HUDEP-2 (cell line): Measurements from ENCODE around the gene CBLIF.
"Not testable (repeated sequence)": the region's sequence is repeated elsewhere in the genome, so short reads cannot be mapped to it uniquely, and the experiment has no call there.

ENCODE experiments used
- DNase-seq, 76 experiments: peaks; one replicate each; lab custom pipeline; 2025; ENCODE audit not compliant: unreplicated experiment in 76 of 76; lab: John Stamatoyannopoulos, UW

The CBLIF gene

DNA sequence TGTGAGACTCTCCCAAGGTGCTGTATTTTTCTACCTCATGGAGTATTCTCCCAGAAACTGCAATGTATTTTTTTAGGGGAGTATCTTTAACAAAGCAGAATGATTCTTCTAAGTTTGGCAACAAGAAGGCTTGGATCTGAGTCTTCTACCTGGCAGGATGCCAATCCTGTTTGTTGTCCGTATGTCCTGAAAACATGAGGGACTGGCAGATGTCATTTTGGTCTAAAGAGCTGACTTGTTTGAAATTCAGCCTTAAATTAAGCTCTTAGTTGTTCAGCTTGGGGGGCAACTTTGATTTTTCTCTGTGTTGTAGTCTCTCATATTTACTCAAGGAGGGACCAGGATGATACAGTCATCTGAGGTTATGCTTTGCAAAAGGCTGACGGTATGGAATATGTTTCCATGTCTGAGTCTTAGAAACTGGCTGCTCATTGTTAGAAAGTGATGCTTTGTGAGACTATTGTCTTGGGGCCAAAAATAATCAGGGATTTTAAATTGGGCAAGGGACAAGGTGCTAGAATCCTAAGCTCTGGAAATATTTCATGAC is 44.1 kb downstream of the CBLIF start:
- DNase-seq = no peak

DNA sequence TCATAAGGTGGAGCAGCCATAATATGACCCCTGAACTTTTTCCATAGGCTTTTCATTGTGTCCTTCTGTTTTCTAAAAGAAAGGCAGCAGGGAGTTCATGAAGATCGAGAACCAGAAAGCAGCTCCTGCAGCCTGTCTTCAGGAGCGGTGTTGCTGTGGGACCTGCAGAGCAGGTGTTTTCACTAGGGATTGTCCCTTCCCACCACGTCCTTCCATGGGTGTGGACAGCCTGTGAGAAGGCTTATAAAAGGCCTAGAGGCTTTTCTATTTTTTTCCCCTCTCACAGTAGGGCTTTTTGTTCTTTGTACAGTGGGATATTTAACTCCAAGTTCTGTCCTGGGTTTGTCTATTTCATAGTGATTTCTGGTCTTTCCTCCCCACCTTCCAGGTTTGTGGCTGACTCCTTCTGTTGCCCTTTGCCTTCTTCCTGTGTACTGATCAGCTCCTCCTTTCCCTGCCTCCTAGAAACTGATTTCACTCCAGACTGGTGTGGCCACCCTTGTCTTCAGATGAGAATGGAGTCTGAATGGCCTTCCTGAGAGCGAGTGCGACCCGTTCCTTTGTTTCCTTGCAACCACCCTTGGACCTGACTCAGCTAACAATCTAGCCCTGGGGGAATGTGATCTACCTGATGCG is 44.8 kb downstream of the CBLIF start:
- no peak for DNase-seq

DNA sequence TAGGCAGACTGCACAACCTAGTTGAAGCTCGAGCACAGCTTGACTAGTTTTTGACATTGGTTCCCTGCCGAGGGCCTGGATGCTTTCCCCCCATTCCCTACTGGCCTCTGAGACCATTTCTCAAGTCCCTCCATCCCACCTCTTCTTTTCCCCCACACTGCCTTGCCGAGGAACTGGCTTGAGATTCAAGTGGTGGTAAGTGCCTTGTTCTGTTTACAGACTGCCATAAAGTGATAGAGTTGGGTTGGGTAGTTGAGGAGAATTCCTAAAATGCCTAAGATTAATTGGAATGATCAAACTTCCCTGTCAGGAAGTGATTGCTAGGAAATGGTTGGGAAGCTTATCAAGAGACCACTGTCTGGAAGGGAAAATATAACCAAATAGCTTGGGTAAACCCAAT is 50.9 kb downstream of the CBLIF start:
- no peak for DNase-seq

DNA sequence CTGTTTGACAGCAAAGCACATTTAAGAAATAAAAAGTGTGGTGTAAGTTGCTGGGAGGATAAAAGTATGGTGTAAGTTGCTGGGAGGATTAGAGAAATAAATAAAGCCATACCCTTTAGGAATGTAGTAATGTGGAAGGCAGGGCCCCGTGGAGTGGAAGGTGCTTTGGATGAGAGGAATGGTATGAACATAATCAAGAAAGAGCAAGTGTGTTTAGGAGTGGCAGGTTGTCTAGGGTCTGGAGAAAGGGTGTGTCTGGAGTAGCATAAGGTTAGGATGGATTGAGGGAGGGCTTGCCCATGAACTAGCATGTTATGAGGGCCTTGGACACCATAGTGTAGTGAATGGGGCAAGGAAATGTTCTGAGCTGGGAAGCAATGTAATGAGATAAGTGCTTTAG is 52.8 kb downstream of the CBLIF start:
- DNase-seq = no peak

DNA sequence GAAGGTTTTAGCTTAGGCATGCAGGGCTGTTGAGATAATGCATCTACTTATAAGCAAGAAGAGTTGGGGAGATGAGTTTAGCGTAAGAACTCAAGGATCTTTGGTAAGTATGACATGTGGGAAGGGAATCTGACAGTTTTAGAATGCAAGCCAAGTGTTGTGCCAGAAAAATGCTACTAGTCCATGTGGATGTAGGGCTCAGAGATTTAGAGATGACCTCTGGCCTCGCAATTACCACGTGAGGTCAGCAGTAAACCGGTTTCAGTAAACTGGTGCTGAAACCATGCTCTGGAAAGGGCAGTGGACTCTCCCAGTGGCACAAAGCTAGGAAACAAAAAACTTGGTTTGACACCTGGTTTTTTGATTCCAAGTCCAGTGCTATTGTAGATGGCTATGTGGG is 53.7 kb downstream of the CBLIF start:
- DNase-seq = no peak

DNA sequence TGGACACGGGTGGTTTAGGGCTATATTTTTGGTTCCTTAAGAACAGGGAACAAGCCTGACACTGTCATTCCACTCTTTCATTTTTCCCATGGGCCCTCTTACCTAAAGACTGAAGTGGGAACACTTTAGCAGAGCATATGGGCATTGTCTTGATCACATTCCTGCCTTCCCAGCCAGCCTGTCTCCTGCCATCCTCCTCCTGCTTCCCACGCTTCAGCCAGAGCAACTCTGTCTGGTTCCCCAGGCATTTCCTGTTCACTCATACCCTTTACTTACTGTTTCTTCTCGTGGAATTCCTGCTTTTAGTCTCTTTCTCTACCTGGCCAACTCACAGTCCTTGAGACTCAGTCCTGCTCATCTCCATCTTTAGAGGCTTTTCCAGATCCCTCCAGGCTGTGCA is 57.5 kb downstream of the CBLIF start:
- no peak for DNase-seq

DNA sequence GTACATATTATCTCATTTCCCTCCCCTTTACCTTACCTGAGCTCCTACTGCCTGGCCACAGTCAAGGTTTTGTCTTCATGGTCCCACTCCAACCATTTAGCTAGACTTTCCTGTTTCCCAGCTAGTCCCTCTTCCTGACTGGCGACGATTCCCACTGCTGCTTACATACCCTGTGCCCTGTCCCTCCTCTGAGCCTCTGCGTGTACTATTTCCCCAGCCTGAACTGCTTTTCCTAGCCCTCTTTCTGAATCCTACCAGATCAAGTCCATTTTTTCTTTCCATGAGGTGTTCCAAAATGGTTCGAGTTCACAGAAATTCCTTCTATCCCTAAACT is 58.1 kb downstream of the CBLIF start:
- no peak for DNase-seq

DNA sequence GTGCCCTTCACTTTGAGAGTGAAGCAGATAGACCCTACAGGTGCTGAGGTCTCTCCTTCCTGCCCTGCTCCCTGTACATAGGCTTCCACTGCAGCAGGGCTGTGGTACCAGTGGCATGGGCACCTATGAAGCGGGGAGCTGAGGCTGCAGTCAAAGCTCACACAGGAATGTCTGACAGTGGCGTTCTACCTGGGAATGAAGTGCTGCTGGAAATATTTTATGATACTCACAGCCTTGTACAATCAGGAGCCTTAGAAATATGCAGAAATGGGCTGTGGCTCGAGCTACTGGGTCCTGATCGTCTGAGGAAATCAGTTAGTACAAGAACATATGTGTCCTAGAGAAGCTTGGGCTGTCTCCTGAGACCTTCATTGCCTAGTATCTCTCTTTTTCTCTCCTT is 59.5 kb downstream of the CBLIF start:
- DNase-seq = no peak

DNA sequence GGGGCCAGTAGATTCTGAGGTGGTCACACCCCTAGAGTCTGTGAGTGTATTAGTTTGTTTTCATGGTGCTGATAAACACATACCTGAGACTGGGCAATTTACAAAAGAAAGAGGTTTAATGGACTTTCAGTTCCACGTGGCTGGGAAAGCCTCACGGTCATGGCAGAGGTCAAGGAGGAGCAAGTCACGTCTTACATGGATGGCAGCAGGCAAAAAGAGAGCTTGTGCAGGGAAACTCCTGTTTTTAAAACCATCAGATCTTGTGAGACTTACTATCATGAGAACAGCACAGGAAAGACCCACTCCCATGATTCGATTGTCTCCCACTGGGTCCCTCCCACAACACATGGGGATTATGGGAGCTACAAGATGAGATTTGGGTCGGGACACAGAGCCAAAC is 60.9 kb downstream of the CBLIF start:
- not testable (repeated sequence) for DNase-seq

DNA sequence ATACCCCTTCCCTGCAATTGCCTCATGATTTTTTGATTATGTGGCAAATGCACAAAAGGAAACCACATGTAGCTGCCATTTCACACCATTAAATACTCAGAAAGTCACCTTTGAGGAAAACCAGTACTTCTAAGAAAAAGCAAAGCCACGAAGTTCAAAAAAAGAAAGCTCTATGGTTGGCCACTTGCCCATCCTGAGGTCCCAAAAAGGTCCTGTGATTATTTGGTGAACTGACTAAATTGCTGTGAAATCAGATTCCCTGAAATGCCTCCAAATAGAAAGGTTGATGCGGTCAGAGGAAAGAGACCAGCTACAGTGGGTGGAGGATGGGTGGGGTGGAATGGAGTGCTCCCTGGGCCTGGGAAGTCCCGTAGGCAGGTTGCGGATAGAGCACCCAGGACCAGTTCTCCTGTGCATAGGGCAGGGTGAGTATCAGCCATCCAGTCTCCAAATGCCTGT is 61.6 kb downstream of the CBLIF start:
- no peak for DNase-seq

DNA sequence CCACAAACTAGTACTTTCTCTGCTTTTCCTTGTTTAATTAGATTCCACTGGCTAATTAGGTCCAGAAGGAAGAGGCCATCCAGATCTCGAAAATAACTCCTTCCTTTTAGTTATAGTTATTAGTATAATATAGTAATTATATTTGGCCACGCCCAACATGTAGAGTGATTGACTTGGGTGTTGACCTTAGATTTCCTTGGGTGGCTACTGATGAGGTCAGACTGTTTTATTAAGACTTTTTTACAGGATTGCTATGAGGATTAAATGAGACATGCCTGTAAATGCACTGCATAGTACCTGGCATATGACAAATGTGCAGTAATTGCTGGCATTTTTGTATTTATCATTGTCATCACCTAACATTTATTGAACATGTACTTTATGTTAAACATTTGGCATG is 63.2 kb downstream of the CBLIF start:
- DNase-seq = no peak

DNA sequence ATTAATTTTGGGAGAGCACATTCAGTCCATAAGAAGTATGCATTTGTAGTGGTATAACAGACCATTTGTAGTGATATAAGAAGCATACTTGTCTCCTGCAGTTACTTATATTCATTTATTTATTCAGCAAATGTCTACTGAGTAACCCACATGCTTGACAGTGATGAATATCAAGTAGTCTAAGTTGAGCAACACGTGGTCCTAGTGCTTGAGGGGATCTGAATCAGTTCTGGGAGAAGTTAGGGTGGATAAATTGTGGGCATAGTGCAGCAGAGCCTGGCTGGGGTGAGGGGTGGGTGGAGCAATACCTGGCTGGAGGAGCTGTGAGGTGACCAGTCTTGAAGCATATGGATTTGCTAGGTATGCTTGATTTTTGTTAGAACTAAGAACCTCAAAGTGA is 65.8 kb downstream of the CBLIF start:
- DNase-seq = no peak
